ENCODE data around the gene MYL4.

GRCh38 chr17:47210105-47210504 lies 957 bp downstream of the MYL4 start:
- TF ChIP-seq POLR2A (IDR thresholded peaks at IDR 0.05) (no peak), CTCF (IDR thresholded peaks at IDR 0.05) (no peak)
